Stimulated activated CD4-positive, alpha-beta T cell treated with anti-CD3 and anti-CD28 coated beads, Interleukin-4, amount 100 ng/mL, for 48 hours (primary cell): ENCODE results near the gene SLC4A1AP.
A peak's percentile ranks its signal among the peaks of the same experiment; 100 is the strongest.
"Not testable (repeated sequence)": the region's sequence is repeated elsewhere in the genome, so short reads cannot be mapped to it uniquely, and the experiment has no call there.

Experiments
- DNase-seq, 2 donors: peaks; one replicate each; pipeline ENCODE4 v3.0.0-alpha.2; 2020; ENCODE audit warnings: low read depth in 2 of 2

Gene SLC4A1AP, protein sequence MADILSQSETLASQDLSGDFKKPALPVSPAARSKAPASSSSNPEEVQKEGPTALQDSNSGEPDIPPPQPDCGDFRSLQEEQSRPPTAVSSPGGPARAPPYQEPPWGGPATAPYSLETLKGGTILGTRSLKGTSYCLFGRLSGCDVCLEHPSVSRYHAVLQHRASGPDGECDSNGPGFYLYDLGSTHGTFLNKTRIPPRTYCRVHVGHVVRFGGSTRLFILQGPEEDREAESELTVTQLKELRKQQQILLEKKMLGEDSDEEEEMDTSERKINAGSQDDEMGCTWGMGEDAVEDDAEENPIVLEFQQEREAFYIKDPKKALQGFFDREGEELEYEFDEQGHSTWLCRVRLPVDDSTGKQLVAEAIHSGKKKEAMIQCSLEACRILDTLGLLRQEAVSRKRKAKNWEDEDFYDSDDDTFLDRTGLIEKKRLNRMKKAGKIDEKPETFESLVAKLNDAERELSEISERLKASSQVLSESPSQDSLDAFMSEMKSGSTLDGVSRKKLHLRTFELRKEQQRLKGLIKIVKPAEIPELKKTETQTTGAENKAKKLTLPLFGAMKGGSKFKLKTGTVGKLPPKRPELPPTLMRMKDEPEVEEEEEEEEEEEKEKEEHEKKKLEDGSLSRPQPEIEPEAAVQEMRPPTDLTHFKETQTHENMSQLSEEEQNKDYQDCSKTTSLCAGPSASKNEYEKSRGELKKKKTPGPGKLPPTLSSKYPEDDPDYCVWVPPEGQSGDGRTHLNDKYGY

GRCh38 chr2:27663285-27664153 is at the start of gene SLC4A1AP, which contains the start of gene SUPT7L:
Gene SLC4A1AP, plus strand, starts transcription at chr2:27663889. Its CDS starts 26 bp downstream, at chr2:27663915.
Gene SUPT7L, minus strand, starts transcription at chr2:27663614. Its CDS starts 1,422 bp downstream, at chr2:27662192.
- DNase-seq = peak; percentile 52 to 67

- no peak for DNase-seq
Measured at GRCh38 chr2:27613985-27614384, 49.7 kb upstream of the SLC4A1AP start.

- DNase-seq = no peak
Measured at GRCh38 chr2:27615316-27615715, 48.4 kb upstream of the SLC4A1AP start.

DNA sequence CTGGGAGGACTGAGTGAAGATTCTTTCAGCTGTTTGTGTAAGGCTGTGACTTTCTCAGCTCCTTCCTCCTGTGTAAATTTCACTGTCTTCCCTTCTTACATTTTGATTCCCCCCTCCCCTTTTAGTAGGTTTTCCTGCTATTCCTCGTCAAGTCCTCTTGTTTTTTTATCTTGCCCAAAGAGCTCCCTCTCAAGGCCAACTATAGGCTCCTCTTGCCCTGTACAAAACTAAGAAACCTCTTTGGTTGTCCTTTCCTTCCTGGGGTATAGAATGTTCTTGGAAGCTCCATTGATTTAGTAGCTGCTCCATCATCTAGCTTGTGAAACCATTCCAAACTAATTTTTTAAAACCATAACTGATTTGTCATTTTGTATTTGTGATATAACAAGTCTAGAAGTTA is 42.2 kb upstream of the SLC4A1AP start:
- no peak for DNase-seq

DNA sequence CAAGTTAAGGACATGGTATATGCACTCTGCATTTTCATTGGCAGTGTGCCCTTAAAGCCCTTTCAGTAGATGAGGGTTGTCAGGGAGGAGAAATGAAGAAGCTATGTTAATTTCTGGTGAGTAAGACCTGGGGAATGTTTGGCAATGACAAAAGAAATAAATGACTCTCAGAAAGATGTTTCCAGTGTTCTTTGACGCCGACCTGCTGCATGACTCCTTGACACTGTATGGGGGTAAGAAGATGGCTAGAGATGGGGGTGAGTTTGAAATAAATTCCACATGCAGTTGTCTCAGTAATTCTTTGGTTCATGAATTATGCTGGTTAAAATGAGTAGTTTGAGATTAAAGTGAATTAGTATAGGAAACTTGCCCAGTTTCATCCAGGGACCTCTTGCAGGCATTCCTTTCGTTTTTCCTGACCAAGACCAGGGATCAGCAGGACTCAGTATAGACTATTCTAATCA is 40.7 kb upstream of the SLC4A1AP start:
- DNase-seq = no peak

GRCh38 chr2:27624943-27625342 is 38.7 kb upstream of the SLC4A1AP start:
- no peak for DNase-seq

DNA sequence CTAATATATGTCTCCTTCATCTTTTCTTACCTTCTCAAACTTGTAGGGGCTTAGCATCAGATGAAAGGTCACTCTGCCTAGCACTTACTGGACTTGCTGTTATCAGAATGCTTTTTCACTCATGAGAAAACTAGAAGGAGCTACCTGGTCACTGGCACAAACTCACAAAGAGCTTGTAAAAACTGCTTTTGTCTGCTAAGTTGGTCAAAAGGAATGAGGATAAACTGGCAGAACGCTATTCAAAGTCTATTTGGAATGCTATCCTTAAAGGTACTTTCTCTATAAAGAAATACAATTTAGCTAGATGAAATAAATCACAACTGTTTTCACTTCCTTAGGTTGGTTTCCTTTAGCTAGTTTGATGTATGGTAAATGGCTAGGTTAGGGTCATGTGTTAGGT is 37.4 kb upstream of the SLC4A1AP start:
- not testable (repeated sequence) for DNase-seq

DNA sequence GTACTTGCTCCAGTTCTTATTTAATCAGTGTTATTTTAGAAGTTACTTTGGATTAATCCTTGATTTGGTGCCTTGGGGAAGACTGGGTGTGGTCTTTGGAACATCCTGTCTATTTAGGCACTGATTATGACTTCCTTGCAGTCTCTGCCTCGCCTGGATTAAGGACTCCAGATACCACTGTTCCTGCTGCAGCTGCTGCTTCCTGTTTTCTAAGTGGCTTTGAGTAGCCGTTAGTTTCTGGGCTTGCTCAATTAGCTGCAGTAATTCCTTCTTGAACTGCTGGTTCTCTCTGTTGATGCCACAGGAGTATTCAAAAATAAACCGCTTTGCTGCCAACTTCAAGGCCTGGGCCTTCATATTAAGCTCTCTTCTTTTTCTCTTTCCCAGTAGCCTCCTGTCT is 36.8 kb upstream of the SLC4A1AP start:
- not testable (repeated sequence) for DNase-seq

DNA sequence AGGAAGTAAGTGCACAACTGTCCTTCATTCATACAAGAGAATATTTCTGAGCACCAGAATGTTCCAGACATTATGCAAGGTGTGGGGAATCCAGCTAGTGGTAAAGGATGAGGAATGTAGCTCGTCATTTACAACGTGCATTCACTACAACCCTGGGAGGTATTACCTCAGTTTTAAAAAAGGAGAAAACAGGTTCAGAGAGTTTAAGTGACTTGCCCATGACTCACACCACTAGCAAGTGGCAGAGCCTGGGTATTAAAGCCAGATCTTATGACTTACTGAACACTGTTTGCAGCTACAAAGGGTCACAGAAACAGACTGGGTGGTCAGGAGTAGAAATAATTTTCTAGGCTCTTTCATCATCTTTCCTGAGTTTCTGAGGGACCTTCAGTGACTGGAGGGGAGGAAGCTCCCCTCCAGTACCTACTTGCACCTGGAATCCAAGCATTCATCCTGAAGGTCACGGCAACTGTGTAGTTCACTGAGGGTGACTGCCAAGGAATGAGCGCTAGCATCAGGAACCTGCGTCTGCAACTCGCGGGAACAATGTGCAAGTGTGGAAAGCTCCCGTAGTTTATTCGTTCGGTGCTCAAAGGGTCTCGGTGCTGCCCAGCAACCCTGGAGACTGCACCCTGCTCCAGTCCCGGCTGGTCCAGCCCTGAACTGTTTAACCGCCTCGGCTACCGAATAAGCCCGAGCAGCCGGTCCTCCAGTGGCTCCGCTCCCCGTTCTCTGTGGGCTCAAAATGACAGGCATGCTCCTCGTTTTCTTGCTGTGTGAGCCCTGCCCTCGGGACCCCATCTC is 35.5 kb upstream of the SLC4A1AP start:
- DNase-seq = no peak

GRCh38 chr2:27628767-27629709 is 34.7 kb upstream of the SLC4A1AP start, which contains the start of the genes CCDC121 and GPN1:
Gene CCDC121, minus strand, starts transcription at chr2:27629012. Its CDS starts 1,213 bp downstream, at chr2:27627799.
Gene GPN1, plus strand, starts transcription at chr2:27629050. Its CDS starts 9 bp downstream, at chr2:27629059.
- DNase-seq = peak; percentile 89 to 95

- not testable (repeated sequence) for DNase-seq
Measured at GRCh38 chr2:27630257-27630656, 33.4 kb upstream of the SLC4A1AP start.

DNA sequence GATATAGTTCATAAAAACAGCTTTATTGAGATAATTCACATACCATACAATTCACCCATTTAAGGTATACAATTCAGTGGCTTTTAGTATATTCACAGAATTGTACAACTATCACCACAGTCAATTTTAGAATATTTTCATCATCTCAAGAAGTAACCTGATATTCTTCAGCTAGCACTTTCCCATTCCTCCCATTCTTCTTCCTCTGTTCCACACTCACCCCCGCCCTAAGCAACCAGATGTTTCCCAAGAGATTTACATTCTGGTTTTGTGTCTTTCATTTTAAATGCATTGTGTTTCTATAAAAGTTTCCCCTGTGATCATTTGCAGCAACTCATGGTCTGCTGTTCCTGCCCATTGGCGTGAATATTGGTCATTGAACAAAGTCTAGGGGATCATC is 29.4 kb upstream of the SLC4A1AP start:
- DNase-seq = no peak

DNA sequence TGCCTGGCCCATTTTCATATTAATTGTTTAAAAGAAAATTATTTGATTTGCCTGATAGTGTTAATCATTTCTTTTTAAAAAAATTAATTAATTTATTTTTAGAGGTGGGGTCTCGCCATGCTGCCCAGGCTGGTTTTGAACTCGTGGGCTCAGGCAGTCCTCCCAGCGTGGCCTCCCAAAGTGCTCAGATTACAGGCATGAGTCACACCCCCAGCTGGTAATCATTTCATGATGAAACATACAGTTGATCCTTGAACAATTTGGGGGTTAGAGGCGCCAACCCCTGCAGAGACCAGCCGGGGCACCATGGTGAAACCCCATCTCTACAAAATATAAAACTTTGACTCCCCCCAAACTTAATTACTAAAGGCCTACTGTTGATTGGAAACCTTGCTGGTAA is 26.9 kb upstream of the SLC4A1AP start:
- DNase-seq = no peak

- DNase-seq = no peak
Measured at GRCh38 chr2:27638037-27638637, 25.6 kb upstream of the SLC4A1AP start.

- DNase-seq = no peak
Measured at GRCh38 chr2:27638709-27639108, 25.0 kb upstream of the SLC4A1AP start.

DNA sequence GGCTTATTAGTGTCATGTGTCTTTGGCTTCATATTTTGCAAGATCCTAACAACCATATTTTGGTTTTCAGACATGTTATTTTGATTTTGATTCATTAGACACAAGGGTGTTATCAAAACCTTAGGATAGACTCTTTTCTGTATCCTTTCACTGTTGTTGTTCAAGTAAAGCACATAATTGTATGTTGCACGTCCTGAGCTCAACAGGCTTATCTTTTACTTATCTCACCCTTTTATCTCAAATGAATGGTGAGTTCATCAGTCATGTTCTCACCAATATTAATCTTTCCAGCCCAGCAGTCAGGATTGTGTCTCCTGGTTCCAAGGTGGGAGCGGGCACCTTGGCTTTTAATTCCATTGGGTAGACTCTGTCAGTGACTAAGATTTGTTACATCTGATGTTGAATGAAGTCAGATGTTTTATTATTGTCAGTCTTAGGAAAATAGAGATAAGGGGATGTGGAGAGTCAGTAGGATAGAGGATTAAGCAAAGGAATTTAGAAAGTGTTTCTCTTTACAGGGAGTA is 22.9 kb upstream of the SLC4A1AP start:
- no peak for DNase-seq

GRCh38 chr2:27645197-27645596 is 18.5 kb upstream of the SLC4A1AP start:
- no peak for DNase-seq

DNA sequence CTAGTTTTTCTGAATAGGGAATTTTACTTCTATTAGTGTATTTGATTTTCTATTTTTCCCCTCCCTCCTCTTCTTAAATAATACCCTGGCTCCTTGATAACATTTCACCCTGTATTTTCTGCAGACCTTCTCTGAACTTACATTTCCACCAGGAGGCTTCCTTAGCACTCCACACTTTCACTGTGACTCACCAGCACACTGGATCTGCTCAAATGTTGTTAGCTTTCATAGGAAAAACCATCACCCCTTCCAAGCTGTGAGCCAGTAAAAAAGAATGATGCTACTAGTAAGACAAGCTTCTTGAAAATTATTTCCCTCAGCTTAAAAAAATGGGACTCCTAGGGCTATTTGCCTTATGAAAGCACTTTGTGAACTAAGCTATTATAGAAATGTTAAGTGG is 16.4 kb upstream of the SLC4A1AP start:
- DNase-seq = no peak

DNA sequence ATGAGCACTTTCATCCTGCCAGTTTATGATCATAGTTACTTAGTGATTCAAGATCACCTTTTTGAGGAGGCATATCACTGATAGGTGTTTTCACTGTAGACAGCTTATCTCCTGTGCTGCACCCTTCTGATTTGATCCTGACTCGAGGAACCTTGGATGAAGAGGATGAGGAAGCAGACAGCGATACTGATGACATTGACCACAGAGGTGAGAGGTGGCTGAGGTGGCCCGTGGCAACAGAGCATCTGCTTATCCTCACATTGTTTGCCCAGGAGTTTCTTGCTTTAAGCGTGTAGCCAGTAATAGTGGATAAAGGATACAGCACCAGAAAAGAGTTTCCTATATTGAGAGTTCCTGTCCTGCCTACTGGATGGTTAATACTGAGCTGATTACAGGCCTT is 16.0 kb upstream of the SLC4A1AP start:
- DNase-seq = no peak
